ENCODE measurements around the gene CFHR5.
"Not testable (repeated sequence)": the region's sequence is repeated elsewhere in the genome, so short reads cannot be mapped to it uniquely, and the experiment has no call there.

Gene CFHR5

DNA sequence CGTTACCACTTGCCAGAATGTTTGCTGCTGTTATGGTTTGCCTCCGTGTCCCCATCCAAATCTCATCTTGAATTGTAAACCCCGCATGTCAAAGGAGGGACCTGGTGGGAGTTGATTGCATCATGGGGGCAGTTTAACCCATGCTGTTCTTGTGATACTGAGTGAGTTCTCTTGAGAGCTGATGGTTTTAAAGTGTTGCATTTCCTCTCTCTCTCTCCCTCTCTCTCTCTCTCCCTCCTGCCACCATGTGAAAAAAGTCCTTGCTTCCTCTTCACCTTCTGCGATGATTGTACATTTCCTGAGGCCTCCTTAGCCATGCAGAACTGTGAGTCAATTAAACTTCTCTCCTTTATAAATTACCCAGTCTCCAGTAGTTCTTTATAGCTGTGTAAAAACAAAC lies 44.4 kb downstream of the CFHR5 start:
- no peak for DNase-seq

DNA sequence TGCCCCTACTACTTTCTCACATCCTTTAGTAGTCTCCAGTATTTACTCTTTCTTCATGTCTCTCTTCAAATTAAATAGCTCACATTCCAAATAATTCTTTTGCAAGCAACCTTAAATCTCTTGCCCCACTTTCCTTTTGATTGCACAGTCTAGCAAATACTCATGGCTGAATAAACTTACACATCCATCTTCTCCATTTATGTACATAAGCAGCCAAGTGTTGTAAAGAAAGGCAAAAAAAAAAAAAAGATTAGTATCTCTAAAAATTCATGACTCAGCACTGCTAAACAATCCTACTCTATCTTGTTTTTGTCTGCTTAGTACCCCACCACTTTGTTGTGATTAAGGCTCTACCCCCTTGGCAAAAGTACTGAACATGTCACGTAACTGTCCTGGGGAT lies 47.1 kb downstream of the CFHR5 start:
- no peak for DNase-seq

DNA sequence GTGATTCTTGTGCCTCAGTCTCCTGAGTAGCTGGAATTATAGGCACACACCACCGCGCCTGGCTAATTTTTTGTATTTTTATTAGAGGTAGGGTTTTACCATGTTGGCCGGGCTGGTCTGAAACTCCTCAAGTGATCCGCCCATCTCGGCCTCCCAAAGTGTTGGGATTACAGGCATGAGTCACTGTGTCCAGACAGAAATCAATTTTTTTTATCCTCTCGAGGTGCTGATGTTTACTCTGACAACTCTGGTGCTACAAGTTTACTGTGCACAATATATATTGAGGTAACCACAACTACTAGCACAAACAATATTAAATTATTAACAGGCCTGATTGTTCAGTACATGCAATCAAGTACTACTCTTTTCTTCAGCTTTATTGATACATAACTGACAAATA lies 50.0 kb downstream of the CFHR5 start:
- DNase-seq: no peak

DNA sequence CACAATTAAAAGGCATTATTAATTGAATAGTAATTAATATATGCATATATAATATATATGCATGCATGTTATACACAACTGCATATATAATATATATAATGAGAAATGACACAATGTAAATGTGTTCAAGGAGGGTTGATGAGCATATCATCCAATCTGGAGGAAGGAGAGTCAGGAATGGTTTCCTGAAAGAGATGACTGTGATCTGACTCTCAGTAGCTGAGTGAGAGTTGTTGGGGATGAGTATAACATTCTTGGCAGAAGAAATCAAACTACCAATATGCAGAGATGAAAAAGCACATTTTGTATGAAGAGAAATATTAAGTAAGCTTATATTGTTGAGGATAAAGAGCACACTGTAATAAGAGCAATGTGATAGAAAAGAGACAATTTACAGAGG lies 52.4 kb downstream of the CFHR5 start:
- no peak for DNase-seq

DNA sequence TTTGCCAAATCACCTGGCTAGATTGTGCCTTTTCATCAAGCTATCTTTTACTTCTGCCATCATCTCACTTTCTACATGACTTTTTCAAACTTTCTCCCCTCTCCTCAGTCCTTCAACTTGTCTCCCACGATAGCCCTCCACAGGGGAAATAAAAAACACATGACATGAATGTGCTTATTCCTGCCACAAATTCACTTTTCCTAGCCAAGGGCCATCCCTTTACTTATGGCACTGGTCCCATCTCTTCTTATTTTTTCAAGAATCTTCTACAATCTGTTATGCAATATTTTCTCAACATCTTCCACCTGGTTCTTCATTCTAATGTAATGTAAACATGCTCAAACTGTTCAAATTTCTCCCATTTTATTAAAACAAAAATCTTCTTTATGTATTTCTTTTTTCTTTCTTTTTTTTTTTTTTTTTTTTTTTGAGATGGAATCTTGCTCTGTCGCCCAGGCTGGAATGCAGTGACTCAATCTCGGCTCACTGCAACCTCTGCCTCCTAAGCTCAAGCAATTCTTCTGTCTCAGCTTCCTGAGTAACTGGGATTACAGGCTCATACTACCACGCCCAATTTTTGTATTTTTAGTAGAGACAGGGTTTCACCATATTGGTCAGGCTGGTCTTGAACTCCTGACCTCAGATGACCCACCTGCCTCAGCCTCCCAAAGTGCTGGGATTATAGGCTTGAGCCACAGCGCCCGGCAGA lies 57.4 kb downstream of the CFHR5 start:
- not testable (repeated sequence) for DNase-seq

DNA sequence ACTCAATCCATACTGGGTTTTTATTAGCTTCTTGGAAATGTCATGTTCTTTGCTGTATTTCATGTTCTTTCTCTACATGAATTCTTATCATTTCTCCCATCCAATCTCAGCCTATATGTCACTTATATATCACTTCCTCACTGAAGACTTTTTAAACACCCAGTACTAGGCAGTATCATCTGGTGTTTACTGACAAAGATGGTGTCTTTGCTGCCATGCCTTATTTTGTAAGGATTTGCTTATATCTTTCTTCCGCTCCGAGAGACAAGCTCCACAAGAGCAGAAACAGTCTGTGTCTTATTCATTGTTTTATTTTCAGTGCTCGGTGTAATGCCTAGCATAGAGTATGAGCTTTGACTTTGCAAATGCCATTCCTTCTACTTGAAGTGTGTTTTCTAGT lies 59.5 kb downstream of the CFHR5 start:
- no peak for DNase-seq

DNA sequence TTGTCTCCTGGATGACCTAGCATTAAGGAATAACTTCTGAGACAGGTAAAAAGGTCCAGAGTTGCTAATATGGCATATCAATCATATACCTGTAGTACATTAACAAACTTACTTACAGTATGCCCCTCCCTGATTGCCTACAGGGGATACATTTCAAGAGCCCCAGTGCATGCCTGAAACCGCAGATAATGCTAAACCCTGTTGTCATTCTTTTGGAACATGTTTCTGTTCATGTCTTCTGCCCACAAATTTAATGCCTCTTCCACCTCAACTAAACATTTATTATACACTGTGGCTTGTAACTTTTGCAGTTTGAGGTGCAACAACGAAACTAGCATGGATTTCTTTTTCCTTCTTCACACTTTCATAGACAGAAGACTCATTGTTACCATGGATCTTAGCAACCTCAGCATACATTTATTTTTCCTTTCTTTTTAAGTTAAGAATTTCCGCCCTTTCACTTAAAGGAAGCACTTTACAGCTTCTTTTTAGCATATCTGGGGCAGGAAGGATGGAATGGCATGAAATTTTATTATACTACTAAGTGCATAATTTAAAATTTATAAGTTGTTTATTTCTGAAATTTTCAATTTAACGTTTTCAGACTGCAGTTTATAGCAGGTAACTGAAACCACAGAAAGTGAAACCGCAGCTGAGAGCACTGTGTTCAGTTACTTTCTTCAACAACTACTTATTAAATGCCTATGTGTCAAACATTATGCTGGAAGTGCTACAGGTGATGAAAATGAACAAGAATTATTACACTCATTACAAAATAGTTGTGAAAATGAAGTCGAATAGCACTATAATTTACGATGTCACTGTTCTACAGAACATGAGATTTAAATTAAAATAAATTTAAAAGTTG lies 64.4 kb downstream of the CFHR5 start:
- no peak for DNase-seq

DNA sequence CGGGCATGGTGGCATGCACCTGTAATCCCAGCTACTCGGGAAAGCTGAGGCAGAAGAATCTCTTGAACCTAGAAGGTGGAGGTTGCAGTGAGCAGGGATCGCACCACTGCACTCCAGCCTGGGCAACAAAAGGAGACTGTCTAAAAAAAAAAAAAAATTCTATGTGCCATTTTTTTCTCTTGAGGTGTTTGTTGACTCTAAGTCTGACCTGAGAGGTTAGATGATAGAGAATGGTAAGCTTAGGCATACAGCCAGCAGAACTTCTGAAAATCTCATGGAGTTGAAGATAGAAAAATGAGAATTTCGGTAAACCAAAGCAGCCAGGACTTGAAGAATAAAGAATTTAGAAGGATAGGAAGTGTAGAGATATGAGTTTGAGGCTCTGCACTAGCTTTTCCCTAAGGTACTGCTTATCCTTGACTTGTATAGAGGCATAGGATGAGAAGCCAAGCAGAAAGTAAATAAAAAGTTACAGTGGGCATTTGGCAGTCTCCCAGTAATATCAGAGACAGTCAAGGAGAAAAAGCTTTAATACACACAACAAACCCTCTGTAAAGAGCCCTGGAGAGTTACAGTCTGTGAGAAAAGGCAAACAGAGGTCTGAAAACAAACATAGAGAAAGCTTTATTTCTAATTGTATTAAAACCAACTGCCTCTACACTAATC lies 65.5 kb downstream of the CFHR5 start:
- no peak for DNase-seq

DNA sequence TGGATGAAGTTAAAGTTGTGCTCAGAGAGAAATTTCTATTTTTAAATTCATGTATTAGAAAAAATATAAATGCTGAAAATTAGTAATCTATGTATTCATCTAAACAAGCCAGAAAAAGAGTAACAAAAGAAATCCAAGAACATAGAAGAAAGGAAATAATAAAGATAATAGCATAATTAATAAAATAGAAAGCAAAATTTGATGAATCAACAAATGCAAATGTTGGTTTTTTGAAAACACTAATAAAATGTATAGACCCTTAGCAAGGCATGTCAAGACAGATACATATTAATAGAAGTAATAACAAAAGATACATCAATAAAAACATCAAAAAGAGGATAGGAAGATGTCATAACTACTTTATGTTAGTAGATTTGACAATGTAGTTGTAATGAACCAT lies 71.7 kb downstream of the CFHR5 start:
- no peak for DNase-seq
